OCI-LY7 (cell line): ENCODE data around the gene AHR.

Experiments
- EZH2phosphoT487 ChIP-seq: fragments of 200-600 bp; sonication (generic); IDR thresholded peaks from 2 replicates; pipeline ENCODE4 v1.6.1; 2018; ENCODE audit warnings: low read depth, borderline replicate concordance, mild to moderate bottlenecking, mixed run types, antibody characterized with exemption, low read length, moderate library complexity, mixed read lengths
- TF ChIP-seq, protein P1 (sequence below): fragments of 200-600 bp; sonication (generic); conservative IDR thresholded peaks from 2 replicates; pipeline ENCODE4 v1.5.1; 2014; ENCODE audit warnings: mild to moderate bottlenecking, antibody characterized with exemption, low read length, moderate library complexity, mixed read lengths

DNA sequence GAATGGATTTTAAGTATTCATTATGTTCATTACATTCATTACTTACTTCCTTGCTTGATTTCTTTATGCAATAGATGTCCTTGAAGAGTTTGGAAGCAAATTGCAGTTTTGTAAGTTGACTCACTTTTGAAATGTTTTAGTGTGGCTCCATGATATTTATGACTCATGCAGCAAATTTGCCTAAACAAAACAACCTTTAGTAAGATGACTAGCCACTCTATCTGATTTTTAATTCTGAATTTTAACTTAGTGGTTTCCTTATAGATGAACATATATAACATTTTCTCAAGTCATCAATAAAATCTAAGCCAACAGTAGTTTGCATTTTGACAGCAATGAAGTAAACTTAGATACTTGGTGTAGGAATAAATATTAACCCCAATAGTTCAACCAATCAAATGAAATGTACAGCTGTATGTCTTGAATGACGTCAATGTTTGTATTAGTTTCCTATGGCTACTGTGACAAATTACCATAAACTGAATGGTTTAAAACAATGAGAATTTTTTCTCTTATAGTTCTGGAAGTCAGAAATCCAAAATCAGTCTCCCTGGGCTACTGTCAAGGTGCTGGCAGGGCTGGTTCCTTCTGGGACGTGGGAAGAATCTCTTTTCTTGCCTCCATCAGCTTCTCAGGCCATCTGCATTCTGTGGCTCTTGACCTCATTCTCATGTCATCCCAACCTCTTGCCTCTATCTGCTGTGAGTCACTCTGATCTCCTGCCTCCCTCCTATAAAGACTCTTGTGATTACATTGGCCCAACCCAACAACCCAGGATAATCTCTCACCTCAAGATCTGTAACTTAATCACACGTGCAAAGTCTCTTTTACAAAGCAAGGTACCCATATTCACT is 73.4 kb downstream of the AHR start:
- TF ChIP-seq, protein P1, sequence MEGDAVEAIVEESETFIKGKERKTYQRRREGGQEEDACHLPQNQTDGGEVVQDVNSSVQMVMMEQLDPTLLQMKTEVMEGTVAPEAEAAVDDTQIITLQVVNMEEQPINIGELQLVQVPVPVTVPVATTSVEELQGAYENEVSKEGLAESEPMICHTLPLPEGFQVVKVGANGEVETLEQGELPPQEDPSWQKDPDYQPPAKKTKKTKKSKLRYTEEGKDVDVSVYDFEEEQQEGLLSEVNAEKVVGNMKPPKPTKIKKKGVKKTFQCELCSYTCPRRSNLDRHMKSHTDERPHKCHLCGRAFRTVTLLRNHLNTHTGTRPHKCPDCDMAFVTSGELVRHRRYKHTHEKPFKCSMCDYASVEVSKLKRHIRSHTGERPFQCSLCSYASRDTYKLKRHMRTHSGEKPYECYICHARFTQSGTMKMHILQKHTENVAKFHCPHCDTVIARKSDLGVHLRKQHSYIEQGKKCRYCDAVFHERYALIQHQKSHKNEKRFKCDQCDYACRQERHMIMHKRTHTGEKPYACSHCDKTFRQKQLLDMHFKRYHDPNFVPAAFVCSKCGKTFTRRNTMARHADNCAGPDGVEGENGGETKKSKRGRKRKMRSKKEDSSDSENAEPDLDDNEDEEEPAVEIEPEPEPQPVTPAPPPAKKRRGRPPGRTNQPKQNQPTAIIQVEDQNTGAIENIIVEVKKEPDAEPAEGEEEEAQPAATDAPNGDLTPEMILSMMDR, result no peak
- no peak for TF ChIP-seq EZH2phosphoT487
